ENCODE results near the gene TNFAIP8. TPM values are rescaled to one million over a fixed set of nuclear protein-coding genes. Genes with fewer than 3 reads are reported as not detected.

Gene TNFAIP8
- total and polyA plus RNA-seq, 9 of the 15 experiments (the other 6 are each of a cell fraction or from before 2014, with no cell fraction given): 29.9 to 52.2 (median 44.8) TPM

- TF ChIP-seq CREB3L1 (IDR thresholded peaks at IDR 0.05; ENCODE audit: borderline replicate concordance, low read depth): no peak
- no peak for TF ChIP-seq TGIF2 (CRISPR knock-in tag; IDR thresholded peaks at IDR 0.05)
- TF ChIP-seq, protein P1, sequence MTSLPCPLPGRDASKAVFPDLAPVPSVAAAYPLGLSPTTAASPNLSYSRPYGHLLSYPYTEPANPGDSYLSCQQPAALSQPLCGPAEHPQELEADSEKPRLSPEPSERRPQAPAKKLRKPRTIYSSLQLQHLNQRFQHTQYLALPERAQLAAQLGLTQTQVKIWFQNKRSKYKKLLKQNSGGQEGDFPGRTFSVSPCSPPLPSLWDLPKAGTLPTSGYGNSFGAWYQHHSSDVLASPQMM (CRISPR knock-in tag; IDR thresholded peaks at IDR 0.05): no peak
- TF ChIP-seq PML (IDR thresholded peaks at IDR 0.05; ENCODE audit: low read length): no peak
- no peak for TF ChIP-seq ZBTB33 (CRISPR knock-in tag; IDR thresholded peaks at IDR 0.05)
- no peak for TF ChIP-seq HMGXB4 (CRISPR knock-in tag; IDR thresholded peaks at IDR 0.05)
- TF ChIP-seq ZNF133 (CRISPR knock-in tag; IDR thresholded peaks at IDR 0.05): no peak
- TF ChIP-seq SMARCA4 (IDR thresholded peaks at IDR 0.05): peak; percentile 45; the same call in 1 of the 2 replicates
- peak; percentile 81 for TF ChIP-seq ZNF766 (CRISPR knock-in tag; conservative IDR thresholded peaks at IDR 0.05)
- TF ChIP-seq, protein P2, sequence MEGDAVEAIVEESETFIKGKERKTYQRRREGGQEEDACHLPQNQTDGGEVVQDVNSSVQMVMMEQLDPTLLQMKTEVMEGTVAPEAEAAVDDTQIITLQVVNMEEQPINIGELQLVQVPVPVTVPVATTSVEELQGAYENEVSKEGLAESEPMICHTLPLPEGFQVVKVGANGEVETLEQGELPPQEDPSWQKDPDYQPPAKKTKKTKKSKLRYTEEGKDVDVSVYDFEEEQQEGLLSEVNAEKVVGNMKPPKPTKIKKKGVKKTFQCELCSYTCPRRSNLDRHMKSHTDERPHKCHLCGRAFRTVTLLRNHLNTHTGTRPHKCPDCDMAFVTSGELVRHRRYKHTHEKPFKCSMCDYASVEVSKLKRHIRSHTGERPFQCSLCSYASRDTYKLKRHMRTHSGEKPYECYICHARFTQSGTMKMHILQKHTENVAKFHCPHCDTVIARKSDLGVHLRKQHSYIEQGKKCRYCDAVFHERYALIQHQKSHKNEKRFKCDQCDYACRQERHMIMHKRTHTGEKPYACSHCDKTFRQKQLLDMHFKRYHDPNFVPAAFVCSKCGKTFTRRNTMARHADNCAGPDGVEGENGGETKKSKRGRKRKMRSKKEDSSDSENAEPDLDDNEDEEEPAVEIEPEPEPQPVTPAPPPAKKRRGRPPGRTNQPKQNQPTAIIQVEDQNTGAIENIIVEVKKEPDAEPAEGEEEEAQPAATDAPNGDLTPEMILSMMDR (IDR thresholded peaks at IDR 0.05 in 2 of 3, conservative IDR thresholded peaks at IDR 0.05 in 1 of 3; ENCODE audit: insufficient read depth in 2 of 3, low read depth in 1 of 3, low read length in 3 of 3): no peak
- TF ChIP-seq POU5F1 (IDR thresholded peaks at IDR 0.05; ENCODE audit: borderline replicate concordance, low read depth, low read length, partially characterized antibody): no peak
- TF ChIP-seq NR3C1 (CRISPR knock-in tag; IDR thresholded peaks at IDR 0.05): no peak
- TF ChIP-seq BACH1 (tag; IDR thresholded peaks at IDR 0.05): no peak
- TF ChIP-seq ZNF449 (CRISPR knock-in tag; IDR thresholded peaks at IDR 0.05): no peak
- TF ChIP-seq TAF7 (tag; IDR thresholded peaks at IDR 0.05): no peak
- TF ChIP-seq RBFOX2 (IDR thresholded peaks at IDR 0.05; ENCODE audit: low read depth, low read length): no peak
- no peak; a peak in 1 of 4 replicates for TF ChIP-seq TRIM24 (IDR thresholded peaks at IDR 0.05)
Observed at GRCh38 chr5:119340597-119341218, 15.1 kb upstream of the TNFAIP8 start (continued).
